22Rv1 (cell line): ENCODE data around the gene ALDOB.

Source experiments
- ZFX ChIP-seq: fragments of 450-650 bp; IDR thresholded peaks from 2 replicates; pipeline ENCODE4 v1.6.1; 2017; ENCODE audit warnings: antibody characterized with exemption, borderline replicate concordance
- TF ChIP-seq, protein P1 (sequence below): fragments of 450-650 bp; IDR thresholded peaks from 2 replicates; pipeline ENCODE4 v1.5.1; 2017; ENCODE audit warnings: mild to moderate bottlenecking

DNA sequence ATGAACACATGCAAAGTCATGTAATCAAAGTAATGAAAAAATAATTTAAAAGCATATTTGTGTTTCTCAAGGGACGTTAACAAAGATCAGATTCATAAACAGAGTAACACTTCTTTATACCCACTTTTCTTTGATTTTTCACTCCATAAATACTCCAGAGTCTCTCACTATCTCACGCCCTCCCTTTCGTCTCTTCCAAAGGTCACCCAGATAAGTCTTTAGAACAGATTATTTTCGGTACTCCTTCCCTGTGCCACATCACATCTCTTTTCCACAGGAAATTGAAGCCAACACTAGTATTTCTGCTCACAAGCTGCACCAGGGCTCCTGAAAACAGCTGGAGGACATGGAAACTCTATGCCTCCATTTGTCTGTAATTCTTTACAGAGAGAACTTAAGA lies 15.4 kb upstream of the ALDOB start:
- TF ChIP-seq, protein P1, sequence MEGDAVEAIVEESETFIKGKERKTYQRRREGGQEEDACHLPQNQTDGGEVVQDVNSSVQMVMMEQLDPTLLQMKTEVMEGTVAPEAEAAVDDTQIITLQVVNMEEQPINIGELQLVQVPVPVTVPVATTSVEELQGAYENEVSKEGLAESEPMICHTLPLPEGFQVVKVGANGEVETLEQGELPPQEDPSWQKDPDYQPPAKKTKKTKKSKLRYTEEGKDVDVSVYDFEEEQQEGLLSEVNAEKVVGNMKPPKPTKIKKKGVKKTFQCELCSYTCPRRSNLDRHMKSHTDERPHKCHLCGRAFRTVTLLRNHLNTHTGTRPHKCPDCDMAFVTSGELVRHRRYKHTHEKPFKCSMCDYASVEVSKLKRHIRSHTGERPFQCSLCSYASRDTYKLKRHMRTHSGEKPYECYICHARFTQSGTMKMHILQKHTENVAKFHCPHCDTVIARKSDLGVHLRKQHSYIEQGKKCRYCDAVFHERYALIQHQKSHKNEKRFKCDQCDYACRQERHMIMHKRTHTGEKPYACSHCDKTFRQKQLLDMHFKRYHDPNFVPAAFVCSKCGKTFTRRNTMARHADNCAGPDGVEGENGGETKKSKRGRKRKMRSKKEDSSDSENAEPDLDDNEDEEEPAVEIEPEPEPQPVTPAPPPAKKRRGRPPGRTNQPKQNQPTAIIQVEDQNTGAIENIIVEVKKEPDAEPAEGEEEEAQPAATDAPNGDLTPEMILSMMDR = no peak
- TF ChIP-seq ZFX = no peak
